Posterior cingulate gyrus (tissue), 11 donors: ENCODE results near the gene ZMIZ1.
A peak's percentile ranks its signal among the peaks of the same experiment; 100 is the strongest.

ENCODE experiments used
- DNase-seq, 10 donors: peaks; one replicate each; pipeline versions ENCODE4 v3.0.0 to v3.0.0-alpha.2; 2020 to 2021; ENCODE audit warnings: mixed read lengths in 3 of 10
- intact Hi-C: fragments of 100-400 bp; cut with DNase I; formaldehyde crosslinking; loops from one replicate; pipeline ENCODE4 v1.15.1; 2023

The ZMIZ1 gene

GRCh38 chr10:79059859-79060379 is 8.8 kb upstream of the ZMIZ1 start:
- intact Hi-C loops, result loop anchor here (5.0 to 10.0 kb wide), 2 partner anchors 148 to 205 kb away; no protein-coding TSS in a partner anchor
- peak; percentile 47 to 94 (median 66) for DNase-seq

GRCh38 chr10:79060641-79061255 is 8.0 kb upstream of the ZMIZ1 start:
- intact Hi-C loops, result loop anchor here (5.0 to 10.0 kb wide), 2 partner anchors 148 to 206 kb away; no protein-coding TSS in a partner anchor
- peak in 5 of 10 donors; percentile 6 to 57 (median 44) for DNase-seq

GRCh38 chr10:79061441-79062315 is 7.1 kb upstream of the ZMIZ1 start:
- intact Hi-C loops, result loop anchor here (5.0 to 10.0 kb wide), 2 partner anchors 149 to 207 kb away; no protein-coding TSS in a partner anchor
- peak in 6 of 10 donors; percentile 12 to 89 (median 56) for DNase-seq

GRCh38 chr10:79063071-79063491 is 5.7 kb upstream of the ZMIZ1 start:
- DNase-seq, result peak in 4 of 10 donors; percentile 2 to 62 (median 40)
- intact Hi-C loops, result loop anchor here (5.0 to 10.0 kb wide), 2 partner anchors 151 to 208 kb away; no protein-coding TSS in a partner anchor

GRCh38 chr10:79063661-79064492 is 4.9 kb upstream of the ZMIZ1 start:
- intact Hi-C loops, result loop anchor here (5.0 to 10.0 kb wide), 2 partner anchors 152 to 209 kb away; no protein-coding TSS in a partner anchor
- DNase-seq, result peak in 3 of 10 donors; percentile 38 to 71 (median 51)

GRCh38 chr10:79065091-79065551 is 3.6 kb upstream of the ZMIZ1 start:
- intact Hi-C loops, result loop anchor here (5.0 to 10.0 kb wide), 2 partner anchors 210 to 763 kb away; no protein-coding TSS in a partner anchor
- peak in 3 of 10 donors; percentile 36 to 56 (median 47) for DNase-seq

DNA sequence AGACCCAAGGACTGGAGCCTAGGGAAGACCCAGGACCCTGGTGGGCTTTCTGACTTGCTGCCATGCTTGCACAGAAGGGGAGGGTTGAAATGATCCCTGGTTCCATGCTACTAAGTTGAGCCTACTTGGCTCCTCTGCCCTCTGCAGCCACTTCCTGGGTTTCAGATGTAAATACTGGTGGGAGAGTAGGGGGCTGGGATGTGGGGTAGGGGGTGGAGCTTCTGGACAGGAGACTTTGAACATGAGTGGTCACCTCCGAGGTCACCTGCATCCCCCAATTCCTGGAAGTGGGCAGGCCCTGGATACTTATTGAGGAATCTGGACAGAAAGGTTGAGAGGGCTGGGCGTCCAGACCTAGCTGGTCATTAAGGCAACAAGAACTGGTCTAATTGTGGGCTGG is 2.9 kb upstream of the ZMIZ1 start:
- peak in 2 of 10 donors; percentile 13 to 24 for DNase-seq
- intact Hi-C loops, result loop anchor here (5.0 to 10.0 kb wide), 2 partner anchors 211 to 764 kb away; no protein-coding TSS in a partner anchor

- intact Hi-C loops, result loop anchor here (5.0 to 10.0 kb wide), 2 partner anchors 212 to 764 kb away; no protein-coding TSS in a partner anchor
- DNase-seq, result peak in 5 of 10 donors; percentile 35 to 91 (median 48)
These were observed 2.1 kb upstream of the ZMIZ1 start for GRCh38 chr10:79066411-79067240.

DNA sequence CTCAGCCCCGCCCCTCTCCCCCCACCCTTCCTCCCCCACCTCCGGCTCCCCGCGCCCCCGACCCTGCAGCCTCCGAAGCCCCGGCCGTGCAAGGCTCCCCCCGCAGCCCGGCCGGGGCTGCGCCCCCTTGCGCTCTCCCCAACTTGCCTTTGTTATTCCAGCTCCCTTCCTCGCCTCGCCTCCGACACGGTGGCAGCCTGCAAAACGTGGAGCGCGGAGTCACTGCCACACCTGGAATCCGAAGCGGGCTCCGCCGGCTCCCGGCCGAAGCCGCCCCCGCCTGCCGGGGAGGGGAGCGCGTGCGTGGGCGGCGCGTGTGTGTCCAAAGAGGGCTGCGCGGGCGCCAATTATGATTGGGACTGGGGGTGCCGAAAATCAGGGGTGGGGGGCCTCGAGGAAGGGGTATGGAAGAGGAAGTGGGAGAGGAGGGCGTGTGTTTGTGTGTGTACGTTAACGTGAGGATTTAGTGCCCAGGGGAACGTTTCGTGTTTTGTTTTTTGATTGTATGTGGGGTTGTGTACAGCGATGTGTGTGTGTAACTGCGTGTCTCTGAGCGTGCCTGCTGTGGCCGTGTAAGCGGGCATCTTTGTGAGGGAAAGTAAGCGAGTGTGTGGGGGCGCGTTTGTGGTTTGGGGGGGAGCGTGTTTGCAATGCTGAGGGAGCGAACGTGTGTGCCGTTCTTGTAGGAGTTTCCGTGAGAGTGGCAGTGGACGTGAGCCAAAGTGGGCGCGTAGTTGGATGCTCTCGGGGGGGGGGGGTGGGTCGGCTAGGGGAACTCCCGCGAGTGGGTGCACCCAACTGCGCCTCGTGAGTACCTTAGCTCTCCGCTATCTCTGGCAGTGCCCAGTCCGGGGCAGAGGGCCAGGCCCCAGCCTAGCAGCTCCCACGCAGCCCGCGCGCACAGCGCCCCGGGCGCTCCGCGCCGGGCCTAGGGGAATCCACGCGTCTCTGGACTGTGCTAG is 1.2 kb upstream of the ZMIZ1 start:
- intact Hi-C loops, result loop anchor here (5.0 to 10.0 kb wide), 2 partner anchors 213 to 765 kb away; no protein-coding TSS in a partner anchor
- DNase-seq, result peak; percentile 80 to 96 (median 86)

GRCh38 chr10:79068203-79068561 is 584 bp upstream of the ZMIZ1 start:
- DNase-seq, result peak in 1 of 10 donors; percentile 25
- intact Hi-C loops, result loop anchor here (5.0 to 10.0 kb wide), 2 partner anchors 213 to 766 kb away; no protein-coding TSS in a partner anchor

GRCh38 chr10:79069325-79070080 is 737 bp downstream of the ZMIZ1 start:
- intact Hi-C loops, result loop anchor here (1.0 to 10.0 kb wide), 4 partner anchors 73 to 767 kb away; no protein-coding TSS in a partner anchor
- DNase-seq, result peak in 9 of 10 donors; percentile 36 to 92 (median 47)

DNA sequence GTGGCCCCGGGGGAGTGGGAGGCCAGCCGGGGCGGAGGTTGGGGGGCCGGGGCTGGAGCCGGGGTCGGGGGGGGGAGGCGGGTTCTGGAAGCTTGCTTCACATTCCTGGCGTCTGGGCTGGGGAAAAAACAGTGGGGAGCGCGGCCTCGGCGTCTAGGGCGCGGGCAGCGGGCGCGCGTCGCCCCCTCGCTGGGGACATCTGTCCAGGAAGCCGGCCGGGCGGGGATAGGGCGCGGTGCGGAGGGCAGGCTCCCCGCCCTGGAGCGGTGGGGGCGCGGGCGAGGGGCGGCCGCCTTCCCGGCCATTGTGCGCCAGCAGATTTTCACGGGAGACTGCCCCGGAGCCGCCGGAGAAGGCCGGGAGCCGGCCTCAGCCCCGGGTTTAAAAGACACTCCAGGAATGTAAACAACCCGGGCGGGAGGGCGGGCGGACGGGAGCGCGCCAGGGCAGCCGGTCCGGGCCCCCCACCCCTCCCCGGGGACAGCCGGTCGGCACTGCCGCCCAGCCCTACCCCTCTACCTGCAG is 1.4 kb downstream of the ZMIZ1 start:
- peak in 4 of 10 donors; percentile 34 to 89 (median 70) for DNase-seq
- intact Hi-C loops, result loop anchor here (5.0 kb wide), 1 partner anchor 72 kb away; no protein-coding TSS in a partner anchor

- peak in 9 of 10 donors; percentile 58 to 93 (median 72) for DNase-seq
- intact Hi-C loops, result loop anchor here (1.0 to 5.0 kb wide), 2 partner anchors 72 to 124 kb away; no protein-coding TSS in a partner anchor
These were observed 2.0 kb downstream of the ZMIZ1 start for GRCh38 chr10:79070606-79071395.

GRCh38 chr10:79071396-79071923 is 2.7 kb downstream of the ZMIZ1 start:
- peak in 2 of 10 donors; percentile 55 to 94 for DNase-seq

GRCh38 chr10:79072041-79072441 is 3.3 kb downstream of the ZMIZ1 start:
- intact Hi-C loops, result loop anchor here (5.0 kb wide), 1 partner anchor 70 kb away; no protein-coding TSS in a partner anchor
- DNase-seq, result no peak

More at GRCh38 chr10:79071396-79071923, 2.7 kb downstream of the ZMIZ1 start:
- intact Hi-C loops, result loop anchor here (1.0 to 5.0 kb wide), 2 partner anchors 71 to 124 kb away; no protein-coding TSS in a partner anchor
